A549 (cell line): Measurements from ENCODE around the gene PLEKHA1. TPM values are rescaled to one million over a fixed set of nuclear protein-coding genes. Genes with fewer than 3 reads are reported as not detected.

Experiments
- ATAC-seq, 2 experiments: fragments of 200-7000 bp in 1 of 2; fragments of >200 bp in 1 of 2; cut with Nextera tagmentation in 1 of 2; cut with Tn5 transposase in 1 of 2; 3 replicates each; pipeline versions ENCODE4 v1.8.0 to v1.9.1; 2018 to 2020; ENCODE audit warnings: mild to moderate bottlenecking in 1 of 2, moderate library complexity in 1 of 2
- CTCF ChIA-PET: fragments of 300-600 bp; sonication (Branson Sonifier 250); formaldehyde crosslinking; extraction: SDS; loops from one replicate; lab custom pipeline; 2021; ENCODE audit warnings: antibody characterized with exemption, inconsistent platforms; lab: Yijun Ruan, JAX
- POLR2A ChIA-PET: fragments of 350-600 bp; formaldehyde crosslinking; extraction: SDS; loops from one replicate; lab custom pipeline; 2021; ENCODE audit warnings: antibody characterized with exemption, inconsistent platforms; lab: Yijun Ruan, JAX
- DNase-seq, 2 experiments: peaks; one replicate each; pipeline versions ENCODE4 v3.0.0 to v3.0.0-alpha.2; 2011 to 2016; ENCODE audit warnings: low read depth in 1 of 2, low spot score in 1 of 2
- FAIRE-seq: peaks from 2 replicates; lab custom pipeline; 2011; peaks lifted over from hg19 to GRCh38; lab: Jason Lieb, UNC
- H3K27ac ChIP-seq, 2 experiments: fragments of >200 bp; sonication (Bioruptor Twin); formaldehyde crosslinking; 3 replicates each; pipeline ENCODE4 v1.5.1; 2016 to 2017
- H3K4me1 ChIP-seq: fragments of >200 bp; sonication (Bioruptor Twin); formaldehyde crosslinking; 3 replicates; pipeline ENCODE4 v1.6.1; 2016
- H3K4me2 ChIP-seq: fragments of >200 bp; sonication (Bioruptor Twin); formaldehyde crosslinking; 3 replicates; pipeline ENCODE4 v1.6.1; 2016
- H3K4me3 ChIP-seq: fragments of >200 bp; sonication (Bioruptor Twin); formaldehyde crosslinking; 3 replicates; pipeline ENCODE4 v1.5.1; 2016
- H3K9me3 ChIP-seq: fragments of >200 bp; sonication (Bioruptor Twin); formaldehyde crosslinking; 3 replicates; pipeline ENCODE4 v1.6.1; 2016
- BHLHE40 ChIP-seq: IDR thresholded peaks from 2 replicates; pipeline ENCODE4 v1.6.1; 2012; ENCODE audit warnings: low read depth, low read length, inconsistent platforms
- CBX2 ChIP-seq: fragments of 200-600 bp; sonication (generic); IDR thresholded peaks from 2 replicates; pipeline ENCODE4 v1.6.1; 2016; ENCODE audit warnings: low read depth, mild to moderate bottlenecking, borderline replicate concordance
- CHD2 ChIP-seq: fragments of 150-350 bp; IDR thresholded peaks from 2 replicates; pipeline ENCODE4 v1.6.1; 2014; ENCODE audit warnings: low read length; ENCODE audit not compliant: partially characterized antibody
- CTCF ChIP-seq: fragments of >200 bp; sonication (Bioruptor Twin); formaldehyde crosslinking; IDR thresholded peaks from 3 replicates; pipeline ENCODE4 v1.5.1; 2016
- EHMT2 ChIP-seq: fragments of 200-600 bp; sonication (generic); IDR thresholded peaks from 2 replicates; pipeline ENCODE4 v1.6.1; 2016; ENCODE audit warnings: antibody characterized with exemption, low read depth, mild to moderate bottlenecking, moderate library complexity
- FOSB ChIP-seq: fragments of 250-450 bp; sonication (Bioruptor Pico); IDR thresholded peaks from 2 replicates; pipeline ENCODE4 v1.5.0; 2020; ENCODE audit warnings: mild to moderate bottlenecking, moderate library complexity
- FOSL2 ChIP-seq, 2 experiments: fragments of 450-650 bp in 1 of 2; fragments of >200 bp in 1 of 2; sonication (Bioruptor Twin) in 1 of 2; formaldehyde crosslinking; IDR thresholded peaks; 2 replicates each; pipeline versions ENCODE4 v1.5.0 to v1.6.1; 2016 to 2020; ENCODE audit warnings: mild to moderate bottlenecking in 1 of 2, moderate library complexity in 1 of 2
- FOXS1 ChIP-seq: fragments of 250-450 bp; sonication (Bioruptor Pico); IDR thresholded peaks from 2 replicates; pipeline ENCODE4 v1.5.0; 2020; ENCODE audit warnings: mild to moderate bottlenecking, moderate library complexity
- GATA3 ChIP-seq: IDR thresholded peaks from 2 replicates; pipeline ENCODE4 v1.6.1; 2012; ENCODE audit warnings: borderline replicate concordance
- HMGXB4 ChIP-seq: fragments of 250-450 bp; sonication (Bioruptor Pico); IDR thresholded peaks from 2 replicates; pipeline ENCODE4 v1.5.0; 2021; ENCODE audit warnings: mild to moderate bottlenecking, moderate library complexity, borderline replicate concordance
- HOXB5 ChIP-seq: fragments of 250-450 bp; sonication (Bioruptor Pico); IDR thresholded peaks from 2 replicates; pipeline ENCODE4 v1.5.0; 2020; ENCODE audit warnings: mild to moderate bottlenecking, moderate library complexity
- JUN ChIP-seq, 2 experiments: fragments of >200 bp; sonication (Bioruptor Twin); formaldehyde crosslinking; IDR thresholded peaks; 2 replicates in 1 of 2; 3 replicates in 1 of 2; pipeline ENCODE4 v1.6.1; 2016 to 2017
- JUNB ChIP-seq: fragments of >200 bp; sonication (Bioruptor Twin); formaldehyde crosslinking; IDR thresholded peaks from 2 replicates; pipeline ENCODE4 v1.6.1; 2016
- MAZ ChIP-seq: fragments of 150-350 bp; IDR thresholded peaks from 2 replicates; pipeline ENCODE4 v1.6.1; 2014; ENCODE audit warnings: antibody characterized with exemption, low read depth, low read length, borderline replicate concordance
- MYC ChIP-seq: IDR thresholded peaks from 2 replicates; pipeline ENCODE4 v1.6.1; 2012; ENCODE audit warnings: mild to moderate bottlenecking, inconsistent platforms, low read length, improper control_type of control experiment, borderline replicate concordance
- PHF8 ChIP-seq: fragments of 200-600 bp; sonication (generic); IDR thresholded peaks from 2 replicates; pipeline ENCODE4 v1.6.1; 2016; ENCODE audit warnings: low read depth, mild to moderate bottlenecking, antibody characterized with exemption, moderate library complexity, borderline replicate concordance
- RCOR1 ChIP-seq: fragments of 150-350 bp; IDR thresholded peaks from 2 replicates; pipeline ENCODE4 v1.6.1; 2014; ENCODE audit warnings: antibody characterized with exemption, low read length, low read depth
- SMC3 ChIP-seq: fragments of >200 bp; sonication (Bioruptor Twin); formaldehyde crosslinking; IDR thresholded peaks from 3 replicates; pipeline ENCODE4 v1.6.1; 2018; ENCODE audit warnings: inconsistent platforms
- SREBF2 ChIP-seq: fragments of 450-650 bp; IDR thresholded peaks from 2 replicates; pipeline ENCODE4 v1.6.1; 2014; ENCODE audit warnings: mild to moderate bottlenecking, moderate library complexity
- TFCP2L1 ChIP-seq: fragments of 250-450 bp; sonication (Bioruptor Pico); IDR thresholded peaks from 2 replicates; pipeline ENCODE4 v1.5.0; 2021; ENCODE audit warnings: mild to moderate bottlenecking
- ZNF302 ChIP-seq: fragments of 250-450 bp; sonication (Bioruptor Pico); IDR thresholded peaks from 2 replicates; pipeline ENCODE4 v1.9.0; 2021; ENCODE audit warnings: inconsistent platforms, mild to moderate bottlenecking, moderate library complexity
- WGBS: methylation state at CpG from one replicate; pipeline ENCODE4 v1.1.6; 2017; ENCODE audit errors: missing lambda C conversion rate; 5-methylcytosine and 5-hydroxymethylcytosine counted together
- polyA plus RNA-seq, 4 experiments: library from polyadenylated mRNA; depleted of rRNA in 3 of 4; stranded (reverse); fragments of >200 nt; fragmentation: RNase III in 1 of 4; extraction: RNeasy Plus Mini Kit Qiagen cat#74134 plus additional on column Dnase treatment in 1 of 4; gene quantifications; 2 replicates in 3 of 4; 3 replicates in 1 of 4; pipeline ENCODE4 v1.2.3, GENCODE V29; 2011 to 2017
- TF ChIP-seq, protein P1 (sequence below): fragments of 250-450 bp; sonication (Bioruptor Pico); IDR thresholded peaks from 2 replicates; pipeline ENCODE4 v1.5.0; 2020; ENCODE audit warnings: low read depth, mild to moderate bottlenecking, moderate library complexity

The PLEKHA1 gene
- polyA plus RNA-seq, 2 of the 4 experiments (the other 2 are of a cell fraction) = 26.7 to 62.4 TPM

DNA sequence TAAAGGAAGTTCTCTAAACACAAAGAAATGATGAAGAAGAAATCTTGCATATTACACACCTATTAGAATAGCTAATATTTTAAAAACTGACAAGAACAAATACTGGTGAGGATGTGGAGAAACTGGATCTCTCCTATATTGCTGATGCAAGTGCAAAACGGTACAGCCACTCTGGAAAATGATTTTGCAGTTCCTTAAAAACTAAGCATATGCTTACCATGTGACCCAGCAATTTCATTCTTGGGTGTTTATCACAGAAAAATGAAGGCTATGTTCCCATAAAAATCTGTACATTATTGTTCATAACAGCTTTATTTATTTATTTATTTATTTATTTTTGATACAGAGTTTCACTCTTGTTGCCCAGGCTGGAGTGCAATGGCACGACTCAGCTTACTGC is 14.9 kb upstream of the PLEKHA1 start:
- Histone ChIP-seq H3K4me2 (no peak overlapping the region), H3K27ac (no peak overlapping the region), H3K4me1 (no peaks in the 10 kb centered on the region), H3K9me3 (no peaks in the 10 kb centered on the region), H3K4me3 (no peak overlapping the region)
- DNase-seq = no peak
- ATAC-seq = no peak
- WGBS = 40% methylated on average over 2 of the region's 2 CpGs
- POLR2A ChIA-PET = no interaction called here
- CTCF ChIA-PET = interaction anchor here (0.9 to 2.0 kb wide), 5 partner anchors 12 to 206 kb away, joined by 3 to 4 read pairs (median 4); no protein-coding TSS in a partner anchor
- FAIRE-seq = no peak
- TF ChIP-seq FOXS1 (no peak), BHLHE40 (no peak), MYC (no peak), GATA3 (no peak), CTCF (no peak), MAZ (no peak), JUN (IDR thresholded peaks at IDR 0.05) (no peak), HOXB5 (CRISPR knock-in tag) (no peak), SMC3 (no peak), JUNB (no peak), CBX2 (no peak), ZNF302 (CRISPR knock-in tag) (no peak), SREBF2 (no peak), PHF8 (no peak), FOSL2 (IDR thresholded peaks at IDR 0.05) (no peak), FOSL2 (CRISPR knock-in tag; IDR thresholded peaks at IDR 0.05) (no peak), TFCP2L1 (CRISPR knock-in tag) (no peak), FOSB (CRISPR knock-in tag) (no peak), EHMT2 (no peak)
- TF ChIP-seq, protein P1, sequence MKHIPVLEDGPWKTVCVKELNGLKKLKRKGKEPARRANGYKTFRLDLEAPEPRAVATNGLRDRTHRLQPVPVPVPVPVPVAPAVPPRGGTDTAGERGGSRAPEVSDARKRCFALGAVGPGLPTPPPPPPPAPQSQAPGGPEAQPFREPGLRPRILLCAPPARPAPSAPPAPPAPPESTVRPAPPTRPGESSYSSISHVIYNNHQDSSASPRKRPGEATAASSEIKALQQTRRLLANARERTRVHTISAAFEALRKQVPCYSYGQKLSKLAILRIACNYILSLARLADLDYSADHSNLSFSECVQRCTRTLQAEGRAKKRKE (CRISPR knock-in tag) = no peak

DNA sequence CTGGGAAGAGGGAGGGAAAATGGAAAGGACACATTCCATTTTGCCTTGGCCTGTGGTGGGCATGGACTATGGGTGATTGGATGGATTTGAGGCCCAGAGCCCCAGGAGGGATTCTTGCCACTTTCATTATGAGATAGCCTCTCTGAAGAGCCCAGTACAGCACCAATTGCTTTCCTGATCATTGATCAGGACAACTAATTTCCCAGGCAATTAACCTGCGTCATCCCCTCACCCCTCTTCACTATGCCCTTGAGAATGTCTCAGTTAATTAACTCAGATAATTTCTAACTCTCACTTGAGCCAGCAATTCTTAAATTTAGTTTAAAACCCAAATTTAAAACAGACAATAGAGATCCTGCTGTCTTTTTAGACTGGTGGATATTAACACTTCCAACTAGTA is 13.5 kb upstream of the PLEKHA1 start:
- CTCF ChIA-PET = interaction anchor here (1.4 kb wide), 1 partner anchor 204 kb away, joined by 3 read pairs; no protein-coding TSS in a partner anchor
- DNase-seq = no peak
- H3K4me2 ChIP-seq = no peak overlapping the region
- ATAC-seq = no peak
- no peaks in the 10 kb centered on the region for H3K9me3 ChIP-seq
- no peaks in the 10 kb centered on the region for H3K4me1 ChIP-seq
- 76% methylated on average over 1 of the region's 1 CpG for WGBS
- FAIRE-seq = no peak
- no peak for TF ChIP-seq MAZ
- TF ChIP-seq HMGXB4 = no peak
- no peak for TF ChIP-seq RCOR1
- TF ChIP-seq CHD2 = no peak
- TF ChIP-seq, protein P1 (CRISPR knock-in tag) = no peak
- no peak overlapping the region for H3K4me3 ChIP-seq
- POLR2A ChIA-PET = no interaction called here
- H3K27ac ChIP-seq = no peak overlapping the region
